Choroid plexus epithelial cell (primary cell): Measurements from ENCODE around the gene SEC61B.

Source experiments
- DNase-seq: peaks from one replicate; pipeline ENCODE4 v3.0.0-alpha.2; 2010; ENCODE audit warnings: low read depth
- H3K4me3 ChIP-seq: 2 replicates; pipeline ENCODE4 v1.5.1; 2011; ENCODE audit warnings: low read depth, mild to moderate bottlenecking, control low read depth, low read length, moderate library complexity
- TF ChIP-seq, protein P1 (sequence below): conservative IDR thresholded peaks from 2 replicates; pipeline ENCODE4 v1.5.1; 2011; ENCODE audit warnings: low read depth, mild to moderate bottlenecking, control low read depth, inconsistent platforms, low read length, moderate library complexity

Gene SEC61B

DNA sequence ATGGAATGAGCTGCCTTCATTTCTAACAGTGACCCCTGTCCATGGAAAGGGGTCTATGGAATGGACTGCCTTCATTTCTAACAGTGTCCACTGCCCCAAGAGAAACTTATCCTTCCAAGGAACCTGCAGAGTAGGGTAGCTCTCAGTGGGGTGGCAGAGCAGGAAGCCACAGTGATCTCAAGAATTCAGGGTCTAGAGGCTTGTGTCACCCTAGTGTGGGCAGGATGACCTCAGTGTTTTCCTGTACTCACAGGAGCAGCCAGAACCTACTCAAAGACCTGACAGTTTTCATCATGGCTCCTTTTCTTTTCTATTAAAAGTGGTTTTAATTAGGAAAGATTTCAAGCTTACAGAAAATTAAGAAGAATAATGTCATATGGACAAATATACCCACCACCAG lies 27.5 kb downstream of the SEC61B start:
- TF ChIP-seq, protein P1, sequence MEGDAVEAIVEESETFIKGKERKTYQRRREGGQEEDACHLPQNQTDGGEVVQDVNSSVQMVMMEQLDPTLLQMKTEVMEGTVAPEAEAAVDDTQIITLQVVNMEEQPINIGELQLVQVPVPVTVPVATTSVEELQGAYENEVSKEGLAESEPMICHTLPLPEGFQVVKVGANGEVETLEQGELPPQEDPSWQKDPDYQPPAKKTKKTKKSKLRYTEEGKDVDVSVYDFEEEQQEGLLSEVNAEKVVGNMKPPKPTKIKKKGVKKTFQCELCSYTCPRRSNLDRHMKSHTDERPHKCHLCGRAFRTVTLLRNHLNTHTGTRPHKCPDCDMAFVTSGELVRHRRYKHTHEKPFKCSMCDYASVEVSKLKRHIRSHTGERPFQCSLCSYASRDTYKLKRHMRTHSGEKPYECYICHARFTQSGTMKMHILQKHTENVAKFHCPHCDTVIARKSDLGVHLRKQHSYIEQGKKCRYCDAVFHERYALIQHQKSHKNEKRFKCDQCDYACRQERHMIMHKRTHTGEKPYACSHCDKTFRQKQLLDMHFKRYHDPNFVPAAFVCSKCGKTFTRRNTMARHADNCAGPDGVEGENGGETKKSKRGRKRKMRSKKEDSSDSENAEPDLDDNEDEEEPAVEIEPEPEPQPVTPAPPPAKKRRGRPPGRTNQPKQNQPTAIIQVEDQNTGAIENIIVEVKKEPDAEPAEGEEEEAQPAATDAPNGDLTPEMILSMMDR = no peak
- no peak overlapping the region for H3K4me3 ChIP-seq
- DNase-seq = peak; percentile 48

DNA sequence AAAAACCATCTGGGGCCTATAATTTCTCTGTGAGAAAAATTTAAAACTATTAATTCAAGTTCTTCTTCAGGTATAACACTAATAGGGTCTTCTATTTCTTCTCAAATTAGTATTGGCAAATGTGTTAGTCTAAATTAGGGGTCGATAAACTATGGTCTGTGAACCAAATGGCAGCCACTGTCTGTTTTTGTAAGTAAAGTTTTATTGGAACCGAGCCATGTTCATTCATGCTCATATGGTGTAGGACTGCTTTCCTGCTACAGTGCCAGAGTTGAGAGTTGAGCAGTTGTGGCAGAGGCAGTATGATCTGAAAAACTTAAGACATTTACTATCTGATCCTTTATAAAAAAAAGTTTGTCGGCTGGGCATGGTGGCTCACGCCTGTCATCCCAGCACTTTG lies 29.1 kb downstream of the SEC61B start:
- TF ChIP-seq, protein P1 = no peak
- no peak overlapping the region for H3K4me3 ChIP-seq
- DNase-seq = no peak

DNA sequence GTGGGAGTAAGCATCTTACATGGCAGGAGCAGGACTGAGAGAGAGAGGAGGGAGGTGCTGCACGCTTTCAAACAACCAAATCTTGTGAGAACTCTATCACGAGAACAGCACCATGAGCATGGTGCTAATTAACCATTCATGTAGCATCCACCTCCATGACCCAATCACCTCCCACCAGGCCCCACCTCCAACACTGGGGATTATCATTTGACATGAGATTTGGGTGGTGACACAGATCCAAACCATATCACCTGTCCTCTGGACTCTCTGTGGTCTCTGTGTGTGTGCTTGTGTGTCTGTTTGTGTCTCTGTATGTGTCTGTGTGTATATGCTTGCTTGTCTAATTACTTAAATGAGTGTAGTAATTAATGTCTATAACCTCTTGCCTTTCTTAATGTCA lies 31.1 kb downstream of the SEC61B start:
- no peak overlapping the region for H3K4me3 ChIP-seq
- TF ChIP-seq, protein P1 = no peak
- DNase-seq = no peak

DNA sequence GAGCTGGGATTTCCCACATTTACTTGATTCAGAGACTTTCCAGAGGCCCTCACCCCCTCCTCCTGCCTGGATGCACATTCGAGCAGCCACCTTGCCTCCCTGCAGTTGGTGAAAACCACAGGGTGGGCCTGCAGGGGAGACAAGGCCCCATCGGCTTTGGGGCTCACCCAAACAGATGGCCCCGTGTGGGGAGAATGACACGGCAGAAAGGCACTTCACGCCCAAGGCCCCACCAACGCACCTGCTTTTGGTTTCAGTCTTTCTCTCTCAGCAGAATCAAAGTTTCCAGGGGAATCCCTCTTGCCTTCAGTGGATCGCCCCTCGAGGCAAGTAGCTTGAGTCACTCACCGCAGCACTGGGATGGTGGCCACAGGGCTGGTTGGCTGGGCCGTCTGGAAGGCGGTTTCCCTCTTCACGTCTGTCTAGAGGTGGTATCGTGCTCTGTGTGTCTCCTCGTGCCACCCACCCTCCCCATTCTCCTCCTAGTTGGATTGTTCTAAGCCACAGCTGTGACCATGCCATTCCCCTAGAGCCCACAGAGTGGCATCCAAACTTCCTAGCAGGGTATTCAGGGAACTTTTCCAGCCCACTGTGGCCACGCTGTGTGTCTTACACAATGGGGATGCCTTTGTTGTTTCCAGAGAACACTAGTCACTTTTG lies 31.8 kb downstream of the SEC61B start:
- H3K4me3 ChIP-seq = no peak overlapping the region
- TF ChIP-seq, protein P1 = no peak
- DNase-seq = no peak

DNA sequence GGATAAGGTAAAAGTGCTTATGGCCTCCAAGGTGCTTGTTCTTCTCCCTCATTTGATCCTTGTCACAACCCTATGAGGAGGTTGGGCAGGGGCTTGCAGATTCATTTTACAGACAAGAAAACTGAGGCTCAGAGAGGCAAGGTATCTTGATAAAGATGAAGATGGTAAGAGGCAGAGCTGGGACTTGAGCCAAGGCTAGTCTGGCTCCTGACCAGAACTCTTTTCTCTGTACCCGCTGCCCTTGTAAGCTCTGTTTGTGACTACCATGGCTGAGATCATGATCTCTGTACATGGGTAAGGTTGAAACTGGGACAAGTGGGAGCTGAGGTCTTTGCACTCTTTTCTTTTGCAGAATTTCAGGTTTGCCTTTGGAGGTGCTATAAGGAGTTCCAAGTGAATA lies 33.6 kb downstream of the SEC61B start:
- H3K4me3 ChIP-seq = no peak overlapping the region
- no peak for DNase-seq
- TF ChIP-seq, protein P1 = no peak

DNA sequence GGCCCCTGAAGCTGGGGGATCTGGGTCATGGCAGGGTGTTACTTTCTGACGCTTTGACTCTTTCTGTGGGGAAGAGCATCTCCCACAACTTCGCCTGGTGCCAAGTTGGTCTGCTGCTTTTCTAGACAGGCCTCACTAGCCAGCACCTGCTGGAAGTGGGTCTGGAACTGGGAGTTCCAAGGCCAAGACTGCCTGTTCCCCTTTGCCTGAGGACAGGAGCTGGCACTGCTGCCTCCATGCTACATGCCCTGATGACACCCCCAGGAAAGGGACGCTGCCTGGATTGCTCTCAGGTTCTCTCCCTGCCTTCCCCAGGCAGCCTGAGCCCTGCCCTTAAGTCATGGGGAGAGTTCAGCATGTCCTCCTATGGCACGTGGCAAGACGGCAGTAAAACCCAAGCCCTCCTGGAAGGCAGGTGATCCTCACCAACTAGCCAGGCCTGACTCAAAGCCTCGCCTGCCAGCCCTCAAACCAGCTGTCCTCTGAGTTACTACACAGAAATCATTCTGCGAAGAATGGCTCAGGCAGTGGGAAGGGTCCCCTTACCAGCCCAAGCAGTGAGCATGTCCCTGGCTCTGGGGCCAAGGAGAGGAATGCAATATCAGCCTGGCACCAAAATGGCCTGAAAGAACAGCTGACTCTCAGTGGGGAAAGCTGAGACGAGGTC lies 35.8 kb downstream of the SEC61B start:
- TF ChIP-seq, protein P1 = no peak
- H3K4me3 ChIP-seq = no peak overlapping the region
- DNase-seq = no peak

DNA sequence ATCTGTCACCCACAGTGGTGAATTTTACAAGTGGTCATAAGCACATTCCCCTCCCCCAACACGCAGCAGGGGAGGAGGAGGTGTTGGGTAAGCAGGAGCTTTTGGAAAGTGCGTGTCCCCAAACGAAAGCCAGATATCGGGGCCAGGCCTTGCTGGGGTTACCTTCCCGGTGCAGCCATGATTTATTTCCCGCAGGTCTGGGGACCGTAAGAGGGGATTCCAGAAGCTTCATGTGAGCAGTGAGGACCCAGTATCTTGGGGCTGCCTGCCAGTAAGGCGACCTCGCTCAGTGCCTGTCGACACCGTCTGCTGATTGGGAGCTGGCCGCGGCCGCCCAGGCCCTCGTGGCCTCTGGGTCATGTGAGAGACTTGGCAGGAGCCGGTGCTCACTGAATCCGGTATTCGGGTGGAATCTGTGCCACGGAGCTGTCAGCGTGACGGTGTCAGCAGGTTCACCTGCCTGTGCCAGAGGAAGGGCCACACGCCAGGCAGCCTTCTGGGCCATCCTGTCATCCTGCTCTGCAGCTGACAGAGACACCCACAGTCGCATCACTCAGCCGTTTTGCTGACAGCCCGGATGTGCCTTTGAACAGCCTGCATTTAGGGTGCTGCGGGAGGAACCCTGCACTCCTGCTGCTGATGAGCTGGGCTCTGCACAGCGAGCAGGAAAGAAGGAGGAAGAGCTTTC lies 37.3 kb downstream of the SEC61B start:
- peak; percentile 66 for DNase-seq
- TF ChIP-seq, protein P1 = no peak
- H3K4me3 ChIP-seq = peak overlapping the region; percentile 47
